GM23338 (cell line): ENCODE results near the gene ASIC5. TPM values are rescaled to one million over a fixed set of nuclear protein-coding genes. Genes with fewer than 3 reads are reported as not detected.

Experiments
- ATAC-seq: fragments of 200-7000 bp; cut with Tn5 transposase; 3 replicates; pipeline ENCODE4 v1.9.1; 2020
- DNase-seq: peaks from one replicate; pipeline ENCODE4 v3.0.0-alpha.2; 2015; ENCODE audit warnings: low spot score
- H2AFZ ChIP-seq: fragments of 200-600 bp; sonication (generic); 2 replicates; pipeline ENCODE4 v1.8.0; 2016; ENCODE audit warnings: antibody characterized with exemption, mild to moderate bottlenecking, moderate library complexity
- H3F3A ChIP-seq: fragments of 200-600 bp; sonication (generic); replicated peaks from 2 replicates; pipeline ENCODE4 v1.8.0; 2017; ENCODE audit warnings: antibody characterized with exemption, mixed run types, low read depth
- H3K27ac ChIP-seq: fragments of 200-600 bp; sonication (generic); 2 replicates; pipeline ENCODE4 v1.6.1; 2016; ENCODE audit warnings: low read depth
- H3K27me3 ChIP-seq: fragments of 200-600 bp; sonication (generic); 2 replicates; pipeline ENCODE4 v1.8.0; 2016; ENCODE audit warnings: mild to moderate bottlenecking, mixed run types, moderate library complexity; ENCODE audit not compliant: insufficient read depth
- H3K36me3 ChIP-seq: fragments of 200-600 bp; sonication (generic); 2 replicates; pipeline ENCODE4 v1.8.0; 2016; ENCODE audit warnings: mild to moderate bottlenecking; ENCODE audit not compliant: insufficient read depth
- H3K4me1 ChIP-seq: fragments of 200-600 bp; sonication (generic); 2 replicates; pipeline ENCODE4 v1.8.0; 2016; ENCODE audit warnings: mild to moderate bottlenecking, moderate library complexity; ENCODE audit not compliant: insufficient read depth
- H3K4me2 ChIP-seq: fragments of 200-600 bp; sonication (generic); 2 replicates; pipeline ENCODE4 v1.7.1; 2017; ENCODE audit warnings: mixed run types
- H3K4me3 ChIP-seq: fragments of 200-600 bp; sonication (generic); 2 replicates; pipeline ENCODE4 v1.6.1; 2016; ENCODE audit warnings: mixed run types
- H3K79me2 ChIP-seq: fragments of 200-600 bp; sonication (generic); replicated peaks from 2 replicates; pipeline ENCODE4 v1.8.0; 2017; ENCODE audit warnings: mild to moderate bottlenecking; ENCODE audit not compliant: insufficient read depth
- H3K9me2 ChIP-seq: fragments of 200-600 bp; sonication (generic); 2 replicates; pipeline ENCODE4 v1.8.0; 2017; ENCODE audit not compliant: insufficient read depth
- H4K20me1 ChIP-seq: fragments of 200-600 bp; sonication (generic); replicated peaks from 2 replicates; pipeline ENCODE4 v1.8.0; 2017; ENCODE audit warnings: mild to moderate bottlenecking; ENCODE audit not compliant: insufficient read depth
- H3K27ac Mint-ChIP-seq: 2 replicates; pipeline ENCODE4 v1.8.0; 2020; ENCODE audit warnings: inconsistent platforms, mild to moderate bottlenecking, moderate library complexity, mixed read lengths
- H3K27me3 Mint-ChIP-seq: 3 replicates; pipeline ENCODE4 v1.8.0; 2022; ENCODE audit warnings: low read depth, mild to moderate bottlenecking, moderate library complexity, mixed read lengths, inconsistent platforms; ENCODE audit not compliant: insufficient read depth, poor library complexity
- H3K36me3 Mint-ChIP-seq: 3 replicates; pipeline ENCODE4 v1.8.0; 2021; ENCODE audit warnings: low read depth, mild to moderate bottlenecking, inconsistent platforms, moderate library complexity, mixed read lengths
- H3K4me1 Mint-ChIP-seq: 3 replicates; pipeline ENCODE4 v1.8.0; 2020; ENCODE audit warnings: mild to moderate bottlenecking, inconsistent platforms, mixed read lengths
- H3K4me3 Mint-ChIP-seq: 3 replicates; pipeline ENCODE4 v1.8.0; 2021; ENCODE audit warnings: moderate library complexity, mild to moderate bottlenecking, inconsistent platforms, mixed read lengths
- H3K9me3 Mint-ChIP-seq: 3 replicates; pipeline ENCODE4 v1.8.0; 2020; ENCODE audit warnings: moderate library complexity, mild to moderate bottlenecking, inconsistent platforms, mixed read lengths
- CREB1 ChIP-seq: fragments of 250-450 bp; sonication (Bioruptor Pico); IDR thresholded peaks from 2 replicates; pipeline ENCODE4 v1.5.0; 2020; ENCODE audit warnings: low read depth, mild to moderate bottlenecking, moderate library complexity
- ETS1 ChIP-seq: IDR thresholded peaks from 2 replicates; pipeline ENCODE4 v1.6.1; 2016; ENCODE audit warnings: antibody characterized with exemption
- EZH2 ChIP-seq: fragments of 200-600 bp; sonication (generic); IDR thresholded peaks from one replicate; pipeline ENCODE4 v1.8.0; 2017; ENCODE audit warnings: antibody characterized with exemption, mild to moderate bottlenecking, low read depth; ENCODE audit not compliant: unreplicated experiment
- EZH2phosphoT487 ChIP-seq: fragments of 200-600 bp; sonication (generic); IDR thresholded peaks from one replicate; pipeline ENCODE4 v1.8.1; 2018; ENCODE audit warnings: antibody characterized with exemption; ENCODE audit not compliant: unreplicated experiment
- JUNB ChIP-seq: IDR thresholded peaks from one replicate; pipeline ENCODE4 v1.6.1; 2016; ENCODE audit warnings: antibody characterized with exemption; ENCODE audit not compliant: unreplicated experiment
- NANOG ChIP-seq: IDR thresholded peaks from 2 replicates; pipeline ENCODE4 v1.6.1; 2016; ENCODE audit warnings: antibody characterized with exemption, borderline replicate concordance
- POLR2AphosphoS5 ChIP-seq: IDR thresholded peaks from 2 replicates; pipeline ENCODE4 v1.6.1; 2016; ENCODE audit warnings: antibody characterized with exemption, low read depth
- REST ChIP-seq: IDR thresholded peaks from one replicate; pipeline ENCODE4 v1.6.1; 2018; ENCODE audit warnings: antibody characterized with exemption; ENCODE audit not compliant: unreplicated experiment
- STAT1 ChIP-seq: IDR thresholded peaks from one replicate; pipeline ENCODE4 v1.6.1; 2016; ENCODE audit warnings: antibody characterized with exemption; ENCODE audit not compliant: unreplicated experiment
- ZNF114 ChIP-seq: fragments of 250-450 bp; sonication (Bioruptor Pico); IDR thresholded peaks from 2 replicates; pipeline ENCODE4 v1.5.0; 2020; ENCODE audit warnings: mild to moderate bottlenecking, moderate library complexity
- ZNF331 ChIP-seq: fragments of 250-450 bp; sonication (Bioruptor Pico); IDR thresholded peaks from 2 replicates; pipeline ENCODE4 v1.5.0; 2020; ENCODE audit warnings: low read depth, mild to moderate bottlenecking, moderate library complexity
- polyA plus RNA-seq: library from polyadenylated mRNA; unstranded; fragments of >200 nt; fragmentation: Nextera tagmentation; extraction: Ambion mirVana; gene quantifications from 2 replicates; pipeline ENCODE4 v1.2.1, GENCODE V29; 2016
- total RNA-seq: library from RNA; depleted of rRNA; stranded (reverse); fragments of >200 nt; shearing (Covaris generic); gene quantifications from 2 replicates; pipeline ENCODE4 v1.2.3, GENCODE V29; 2014
- TF ChIP-seq, protein P1 (sequence below): fragments of 250-450 bp; sonication (Bioruptor Pico); IDR thresholded peaks from 2 replicates; pipeline ENCODE4 v1.5.0; 2020; ENCODE audit warnings: mild to moderate bottlenecking, moderate library complexity

ASIC5 gene
- total and polyA plus RNA-seq, 2 experiments from 2014 or later, result not detected

DNA sequence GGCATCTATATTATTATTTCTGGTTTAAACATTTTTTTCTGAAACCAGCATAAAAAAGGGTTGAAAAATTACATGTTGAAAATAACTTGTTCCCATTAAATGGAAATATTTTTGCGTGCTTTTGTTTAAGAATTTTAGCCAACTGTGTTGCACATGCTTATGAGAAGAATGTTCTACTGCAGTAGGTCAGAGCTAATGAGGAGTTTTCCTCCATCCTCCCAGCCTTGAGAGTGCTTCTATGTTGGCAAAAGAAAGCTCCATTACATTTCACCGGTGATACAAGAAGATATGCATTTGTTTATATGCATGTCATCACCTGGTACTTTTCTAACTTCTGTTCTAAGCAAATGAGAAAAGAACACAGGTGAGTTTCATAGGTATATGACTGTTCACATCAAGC, 23.9 kb upstream of the ASIC5 start (continued):
- no peak for TF ChIP-seq ZNF114 (CRISPR knock-in tag)

DNA sequence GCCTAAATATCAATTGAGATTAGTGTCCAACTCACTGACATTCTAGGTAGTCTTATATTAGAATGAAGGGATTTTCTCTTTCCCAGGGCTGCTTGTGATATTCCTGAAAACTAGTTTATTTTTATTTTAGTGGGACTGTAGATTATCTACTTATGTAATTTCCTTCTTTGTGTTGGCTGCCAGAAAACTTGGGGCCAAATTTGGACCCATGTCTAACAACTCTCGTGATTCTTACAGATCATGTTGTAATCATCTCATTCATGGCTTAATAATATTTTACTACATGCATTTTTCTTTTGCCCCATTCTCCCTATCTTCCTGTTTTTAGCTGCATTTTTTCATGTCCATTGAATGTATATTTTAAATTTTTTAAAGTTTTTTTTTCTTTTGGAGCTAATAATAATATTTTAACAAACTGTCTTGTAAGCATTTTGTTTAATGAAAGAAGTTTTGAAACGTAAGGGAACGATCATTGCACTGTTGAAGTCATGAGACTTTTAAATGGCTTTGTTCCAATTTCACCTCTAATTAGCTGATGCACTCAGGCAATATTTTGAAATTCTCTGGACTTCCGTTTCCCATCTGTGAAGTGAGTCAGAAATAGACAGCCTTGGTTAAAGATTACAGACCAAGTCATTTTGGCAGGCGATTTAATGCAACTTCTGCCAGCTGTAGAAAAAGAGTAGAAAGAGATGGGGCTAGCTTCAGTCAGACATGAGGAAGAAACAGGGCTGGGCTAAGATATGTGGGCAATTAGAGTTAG, 23.1 kb upstream of the ASIC5 start:
- Mint-ChIP-seq H3K27ac (no peak overlapping the region), H3K36me3 (peaks cover 26% of the 10 kb centered on the region), H3K9me3 (peaks cover 37% of the 10 kb centered on the region), H3K27me3 (peaks cover 2% of the 10 kb centered on the region), H3K4me1 (peaks cover 3% of the 10 kb centered on the region; the same call in 2 of the 3 replicates), H3K4me3 (no peak overlapping the region)
- Histone ChIP-seq H3K36me3 (no peaks in the 10 kb centered on the region), H3K9me2 (peaks cover 2% of the 10 kb centered on the region; the same call in 1 of the 2 replicates), H3K79me2 (no peaks in the 10 kb centered on the region), H3K27me3 (no peaks in the 10 kb centered on the region), H2AFZ (no peak overlapping the region), H3F3A (no peaks in the 10 kb centered on the region), H4K20me1 (no peaks in the 10 kb centered on the region), H3K4me1 (no peaks in the 10 kb centered on the region), H3K27ac (no peak overlapping the region), H3K4me2 (no peak overlapping the region), H3K4me3 (no peak overlapping the region)
- no peak for DNase-seq
- ATAC-seq, result no peak
- TF ChIP-seq ZNF331 (CRISPR knock-in tag) (no peak), ETS1 (no peak), REST (no peak), JUNB (no peak), STAT1 (no peak), EZH2 (no peak), POLR2AphosphoS5 (no peak), CREB1 (CRISPR knock-in tag) (no peak), NANOG (no peak), EZH2phosphoT487 (no peak)
- TF ChIP-seq, protein P1, sequence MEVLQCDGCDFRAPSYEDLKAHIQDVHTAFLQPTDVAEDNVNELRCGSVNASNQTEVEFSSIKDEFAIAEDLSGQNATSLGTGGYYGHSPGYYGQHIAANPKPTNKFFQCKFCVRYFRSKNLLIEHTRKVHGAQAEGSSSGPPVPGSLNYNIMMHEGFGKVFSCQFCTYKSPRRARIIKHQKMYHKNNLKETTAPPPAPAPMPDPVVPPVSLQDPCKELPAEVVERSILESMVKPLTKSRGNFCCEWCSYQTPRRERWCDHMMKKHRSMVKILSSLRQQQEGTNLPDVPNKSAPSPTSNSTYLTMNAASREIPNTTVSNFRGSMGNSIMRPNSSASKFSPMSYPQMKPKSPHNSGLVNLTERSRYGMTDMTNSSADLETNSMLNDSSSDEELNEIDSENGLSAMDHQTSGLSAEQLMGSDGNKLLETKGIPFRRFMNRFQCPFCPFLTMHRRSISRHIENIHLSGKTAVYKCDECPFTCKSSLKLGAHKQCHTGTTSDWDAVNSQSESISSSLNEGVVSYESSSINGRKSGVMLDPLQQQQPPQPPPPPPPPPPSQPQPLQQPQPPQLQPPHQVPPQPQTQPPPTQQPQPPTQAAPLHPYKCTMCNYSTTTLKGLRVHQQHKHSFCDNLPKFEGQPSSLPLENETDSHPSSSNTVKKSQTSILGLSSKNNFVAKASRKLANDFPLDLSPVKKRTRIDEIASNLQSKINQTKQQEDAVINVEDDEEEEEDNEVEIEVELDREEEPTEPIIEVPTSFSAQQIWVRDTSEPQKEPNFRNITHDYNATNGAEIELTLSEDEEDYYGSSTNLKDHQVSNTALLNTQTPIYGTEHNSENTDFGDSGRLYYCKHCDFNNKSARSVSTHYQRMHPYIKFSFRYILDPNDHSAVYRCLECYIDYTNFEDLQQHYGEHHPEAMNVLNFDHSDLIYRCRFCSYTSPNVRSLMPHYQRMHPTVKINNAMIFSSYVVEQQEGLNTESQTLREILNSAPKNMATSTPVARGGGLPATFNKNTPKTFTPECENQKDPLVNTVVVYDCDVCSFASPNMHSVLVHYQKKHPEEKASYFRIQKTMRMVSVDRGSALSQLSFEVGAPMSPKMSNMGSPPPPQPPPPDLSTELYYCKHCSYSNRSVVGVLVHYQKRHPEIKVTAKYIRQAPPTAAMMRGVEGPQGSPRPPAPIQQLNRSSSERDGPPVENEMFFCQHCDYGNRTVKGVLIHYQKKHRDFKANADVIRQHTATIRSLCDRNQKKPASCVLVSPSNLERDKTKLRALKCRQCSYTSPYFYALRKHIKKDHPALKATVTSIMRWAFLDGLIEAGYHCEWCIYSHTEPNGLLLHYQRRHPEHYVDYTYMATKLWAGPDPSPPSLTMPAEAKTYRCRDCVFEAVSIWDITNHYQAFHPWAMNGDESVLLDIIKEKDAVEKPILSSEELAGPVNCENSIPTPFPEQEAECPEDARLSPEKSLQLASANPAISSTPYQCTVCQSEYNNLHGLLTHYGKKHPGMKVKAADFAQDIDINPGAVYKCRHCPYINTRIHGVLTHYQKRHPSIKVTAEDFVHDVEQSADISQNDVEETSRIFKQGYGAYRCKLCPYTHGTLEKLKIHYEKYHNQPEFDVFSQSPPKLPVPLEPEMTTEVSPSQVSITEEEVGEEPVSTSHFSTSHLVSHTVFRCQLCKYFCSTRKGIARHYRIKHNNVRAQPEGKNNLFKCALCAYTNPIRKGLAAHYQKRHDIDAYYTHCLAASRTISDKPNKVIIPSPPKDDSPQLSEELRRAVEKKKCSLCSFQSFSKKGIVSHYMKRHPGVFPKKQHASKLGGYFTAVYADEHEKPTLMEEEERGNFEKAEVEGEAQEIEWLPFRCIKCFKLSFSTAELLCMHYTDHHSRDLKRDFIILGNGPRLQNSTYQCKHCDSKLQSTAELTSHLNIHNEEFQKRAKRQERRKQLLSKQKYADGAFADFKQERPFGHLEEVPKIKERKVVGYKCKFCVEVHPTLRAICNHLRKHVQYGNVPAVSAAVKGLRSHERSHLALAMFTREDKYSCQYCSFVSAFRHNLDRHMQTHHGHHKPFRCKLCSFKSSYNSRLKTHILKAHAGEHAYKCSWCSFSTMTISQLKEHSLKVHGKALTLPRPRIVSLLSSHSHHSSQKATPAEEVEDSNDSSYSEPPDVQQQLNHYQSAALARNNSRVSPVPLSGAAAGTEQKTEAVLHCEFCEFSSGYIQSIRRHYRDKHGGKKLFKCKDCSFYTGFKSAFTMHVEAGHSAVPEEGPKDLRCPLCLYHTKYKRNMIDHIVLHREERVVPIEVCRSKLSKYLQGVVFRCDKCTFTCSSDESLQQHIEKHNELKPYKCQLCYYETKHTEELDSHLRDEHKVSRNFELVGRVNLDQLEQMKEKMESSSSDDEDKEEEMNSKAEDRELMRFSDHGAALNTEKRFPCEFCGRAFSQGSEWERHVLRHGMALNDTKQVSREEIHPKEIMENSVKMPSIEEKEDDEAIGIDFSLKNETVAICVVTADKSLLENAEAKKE, result no peak
